ENCODE data around the gene LRRC59. TPM values are rescaled to one million over a fixed set of nuclear protein-coding genes. Genes with fewer than 3 reads are reported as not detected.

Gene LRRC59
- total RNA-seq, 2 donors from 2014 or later, result 87.9 to 98.2 TPM

DNA sequence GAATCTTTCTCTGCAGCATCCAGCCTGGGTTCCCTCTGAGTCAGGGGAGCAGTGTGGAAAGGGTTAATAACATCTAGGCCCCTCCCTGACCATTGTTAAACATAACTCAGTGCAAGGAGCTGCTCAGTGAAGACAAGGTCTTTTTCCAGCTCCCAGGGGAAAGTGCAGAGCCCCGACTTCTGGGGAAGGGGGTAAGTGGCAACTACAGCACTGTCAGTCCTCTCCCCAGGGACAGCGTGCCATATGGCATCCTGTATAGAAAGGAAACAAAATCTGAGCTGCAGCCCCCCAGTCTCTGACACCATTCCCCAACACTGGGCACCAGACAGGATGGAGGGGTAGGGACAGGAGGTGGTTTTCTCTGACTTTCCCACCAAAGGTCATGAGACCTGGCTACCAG lies 32.2 kb downstream of the LRRC59 start:
- H3K4me1 Mint-ChIP-seq, result peaks cover 23% of the 10 kb centered on the region
- no peaks in the 10 kb centered on the region for H3K9me3 Mint-ChIP-seq
- Histone ChIP-seq H3K9ac (ENCODE audit: extremely low read depth, low read length, poor library complexity, severe bottlenecking) (no peak overlapping the region), H3K4me1 (ENCODE audit: control insufficient read depth, insufficient read depth, low read length) (peaks cover 16% of the 10 kb centered on the region), H3K27me3 (ENCODE audit: control insufficient read depth, insufficient read depth, low read length, poor library complexity, severe bottlenecking) (no peaks in the 10 kb centered on the region), H3K9me3 (ENCODE audit: control insufficient read depth, low read length) (no peaks in the 10 kb centered on the region), H3K36me3 (ENCODE audit: control insufficient read depth, insufficient read depth, low read length) (peaks cover 49% of the 10 kb centered on the region), H3K4me3 (ENCODE audit: low read length) (no peak overlapping the region), H3K27ac (ENCODE audit: low read depth, low read length) (no peak overlapping the region)
- no peak overlapping the region for H3K4me3 Mint-ChIP-seq
- 17 to 59% methylated on average over 1 to 2 of the region's 2 CpGs for WGBS, 2 experiments (ENCODE audit: insufficient coverage in 1 of 2, insufficient read length in 1 of 2)
- TF ChIP-seq, protein P1, sequence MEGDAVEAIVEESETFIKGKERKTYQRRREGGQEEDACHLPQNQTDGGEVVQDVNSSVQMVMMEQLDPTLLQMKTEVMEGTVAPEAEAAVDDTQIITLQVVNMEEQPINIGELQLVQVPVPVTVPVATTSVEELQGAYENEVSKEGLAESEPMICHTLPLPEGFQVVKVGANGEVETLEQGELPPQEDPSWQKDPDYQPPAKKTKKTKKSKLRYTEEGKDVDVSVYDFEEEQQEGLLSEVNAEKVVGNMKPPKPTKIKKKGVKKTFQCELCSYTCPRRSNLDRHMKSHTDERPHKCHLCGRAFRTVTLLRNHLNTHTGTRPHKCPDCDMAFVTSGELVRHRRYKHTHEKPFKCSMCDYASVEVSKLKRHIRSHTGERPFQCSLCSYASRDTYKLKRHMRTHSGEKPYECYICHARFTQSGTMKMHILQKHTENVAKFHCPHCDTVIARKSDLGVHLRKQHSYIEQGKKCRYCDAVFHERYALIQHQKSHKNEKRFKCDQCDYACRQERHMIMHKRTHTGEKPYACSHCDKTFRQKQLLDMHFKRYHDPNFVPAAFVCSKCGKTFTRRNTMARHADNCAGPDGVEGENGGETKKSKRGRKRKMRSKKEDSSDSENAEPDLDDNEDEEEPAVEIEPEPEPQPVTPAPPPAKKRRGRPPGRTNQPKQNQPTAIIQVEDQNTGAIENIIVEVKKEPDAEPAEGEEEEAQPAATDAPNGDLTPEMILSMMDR (conservative IDR thresholded peaks at IDR 0.05), result no peak
- H3K27ac Mint-ChIP-seq, result peak overlapping the region; percentile 92
- peaks cover 36% of the 10 kb centered on the region for H3K36me3 Mint-ChIP-seq (ENCODE audit: low read depth)
- DNase-seq, result peak; percentile 56
- H3K27me3 Mint-ChIP-seq (ENCODE audit: insufficient read depth), result no peaks in the 10 kb centered on the region

DNA sequence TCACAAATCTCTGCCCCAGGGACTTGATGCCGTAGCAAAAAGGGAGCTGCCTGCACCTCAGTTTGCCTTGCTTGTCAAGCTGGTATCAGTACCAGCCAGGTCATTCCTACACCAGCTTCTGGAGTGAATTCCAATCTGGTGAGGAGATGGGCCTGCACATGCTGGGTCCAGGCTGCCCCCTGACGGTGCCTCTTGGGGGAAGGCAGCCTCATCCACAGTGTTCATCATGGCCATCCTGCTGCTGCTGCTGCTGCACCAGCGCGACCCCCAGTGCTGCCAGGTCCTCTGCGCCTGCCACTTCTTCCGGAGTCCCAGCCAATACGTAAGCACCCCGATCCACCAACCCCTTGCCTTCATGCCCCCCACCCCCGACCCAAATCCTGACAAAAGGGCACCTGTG lies 32.6 kb downstream of the LRRC59 start:
- H3K27ac Mint-ChIP-seq, result peak overlapping the region; percentile 92
- peak; percentile 84 for DNase-seq
- no peaks in the 10 kb centered on the region for H3K9me3 ChIP-seq (ENCODE audit: control insufficient read depth, low read length)
- 72 to 73% methylated on average over 5 to 9 of the region's 9 CpGs for WGBS, 2 experiments (ENCODE audit: insufficient coverage in 1 of 2, insufficient read length in 1 of 2)
- H3K27me3 Mint-ChIP-seq (ENCODE audit: insufficient read depth), result no peaks in the 10 kb centered on the region
- H3K4me1 Mint-ChIP-seq, result peaks cover 23% of the 10 kb centered on the region
- no peak overlapping the region for H3K9ac ChIP-seq (ENCODE audit: extremely low read depth, low read length, poor library complexity, severe bottlenecking)
- TF ChIP-seq, protein P1 (conservative IDR thresholded peaks at IDR 0.05), result peak; percentile 52
- no peak overlapping the region for H3K4me3 ChIP-seq (ENCODE audit: low read length)
- peaks cover 45% of the 10 kb centered on the region for H3K36me3 ChIP-seq (ENCODE audit: control insufficient read depth, insufficient read depth, low read length)
- H3K27me3 ChIP-seq (ENCODE audit: control insufficient read depth, insufficient read depth, low read length, poor library complexity, severe bottlenecking), result no peaks in the 10 kb centered on the region
- H3K9me3 Mint-ChIP-seq, result no peaks in the 10 kb centered on the region
- H3K36me3 Mint-ChIP-seq (ENCODE audit: low read depth), result peaks cover 32% of the 10 kb centered on the region
- H3K27ac ChIP-seq (ENCODE audit: low read depth, low read length), result no peak overlapping the region
- H3K4me1 ChIP-seq (ENCODE audit: control insufficient read depth, insufficient read depth, low read length), result peaks cover 16% of the 10 kb centered on the region
- no peak overlapping the region for H3K4me3 Mint-ChIP-seq

DNA sequence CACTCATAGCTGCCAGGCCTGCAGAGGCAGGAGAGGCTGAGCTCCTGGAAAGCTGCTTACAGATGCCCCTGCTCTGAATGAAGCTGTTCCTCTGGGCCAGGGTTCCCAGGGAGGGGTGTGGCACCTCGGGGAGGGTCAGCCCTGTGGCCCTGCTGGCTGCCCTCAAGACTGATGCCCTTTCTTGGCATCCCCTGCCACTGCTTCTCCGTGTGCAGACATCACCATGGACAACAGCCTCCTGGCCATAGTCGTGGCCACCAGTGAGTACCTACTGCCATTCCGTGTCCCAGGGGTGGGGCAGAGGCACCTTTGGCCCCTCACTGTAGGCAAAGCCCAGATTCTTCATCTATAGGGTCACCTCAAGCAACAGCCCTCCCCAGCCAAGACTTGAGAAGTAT lies 33.3 kb downstream of the LRRC59 start:
- peaks cover 45% of the 10 kb centered on the region for H3K36me3 ChIP-seq (ENCODE audit: control insufficient read depth, insufficient read depth, low read length)
- no peaks in the 10 kb centered on the region for H3K9me3 ChIP-seq (ENCODE audit: control insufficient read depth, low read length)
- H3K36me3 Mint-ChIP-seq (ENCODE audit: low read depth), result peaks cover 29% of the 10 kb centered on the region
- peaks cover 16% of the 10 kb centered on the region for H3K4me1 ChIP-seq (ENCODE audit: control insufficient read depth, insufficient read depth, low read length)
- peaks cover 23% of the 10 kb centered on the region for H3K4me1 Mint-ChIP-seq
- peak overlapping the region; percentile 1 for H3K27ac ChIP-seq (ENCODE audit: low read depth, low read length)
- H3K27me3 ChIP-seq (ENCODE audit: control insufficient read depth, insufficient read depth, low read length, poor library complexity, severe bottlenecking), result no peaks in the 10 kb centered on the region
- H3K4me3 ChIP-seq (ENCODE audit: low read length), result no peak overlapping the region
- peak overlapping the region; percentile 88 for H3K27ac Mint-ChIP-seq
- H3K9ac ChIP-seq (ENCODE audit: extremely low read depth, low read length, poor library complexity, severe bottlenecking), result no peak overlapping the region
- no peak for DNase-seq
- TF ChIP-seq, protein P1 (conservative IDR thresholded peaks at IDR 0.05), result no peak
- no peaks in the 10 kb centered on the region for H3K9me3 Mint-ChIP-seq
- 62 to 80% methylated on average over 2 to 4 of the region's 4 CpGs for WGBS, 2 experiments (ENCODE audit: insufficient coverage in 1 of 2, insufficient read length in 1 of 2)
- no peak overlapping the region for H3K4me3 Mint-ChIP-seq
- no peaks in the 10 kb centered on the region for H3K27me3 Mint-ChIP-seq (ENCODE audit: insufficient read depth)
